Measurements from ENCODE around the gene SWT1. TPM values are rescaled to one million over a fixed set of nuclear protein-coding genes. Genes with fewer than 3 reads are reported as not detected.
"Not testable (repeated sequence)": the region's sequence is repeated elsewhere in the genome, so short reads cannot be mapped to it uniquely, and the experiment has no call there.

The SWT1 gene
- total RNA-seq, 6 experiments from 2014 or later, result 1.7 to 2.5 (median 2.1) TPM

- Mint-ChIP-seq H3K4me1 (ENCODE audit: low read depth) (peaks cover 22% of the 10 kb centered on the region), H3K4me3 (no peak overlapping the region), H3K27me3 (ENCODE audit: insufficient read depth) (no peaks in the 10 kb centered on the region), H3K36me3 (ENCODE audit: low read depth) (no peaks in the 10 kb centered on the region), H3K27ac (no peak overlapping the region), H3K9me3 (no peaks in the 10 kb centered on the region)
- no peak for DNase-seq
- no peak for TF ChIP-seq CTCF (IDR thresholded peaks at IDR 0.05)
Measured at GRCh38 chr1:185249563-185249962, 92.6 kb downstream of the SWT1 start.

- Mint-ChIP-seq H3K27ac (no peak overlapping the region), H3K4me1 (ENCODE audit: low read depth) (peaks cover 17% of the 10 kb centered on the region), H3K36me3 (ENCODE audit: low read depth) (no peaks in the 10 kb centered on the region), H3K27me3 (ENCODE audit: insufficient read depth) (no peaks in the 10 kb centered on the region), H3K9me3 (no peaks in the 10 kb centered on the region), H3K4me3 (no peak overlapping the region)
- no peak for DNase-seq
- TF ChIP-seq CTCF (IDR thresholded peaks at IDR 0.05), result no peak
Measured at GRCh38 chr1:185250063-185250462, 93.1 kb downstream of the SWT1 start.

DNA sequence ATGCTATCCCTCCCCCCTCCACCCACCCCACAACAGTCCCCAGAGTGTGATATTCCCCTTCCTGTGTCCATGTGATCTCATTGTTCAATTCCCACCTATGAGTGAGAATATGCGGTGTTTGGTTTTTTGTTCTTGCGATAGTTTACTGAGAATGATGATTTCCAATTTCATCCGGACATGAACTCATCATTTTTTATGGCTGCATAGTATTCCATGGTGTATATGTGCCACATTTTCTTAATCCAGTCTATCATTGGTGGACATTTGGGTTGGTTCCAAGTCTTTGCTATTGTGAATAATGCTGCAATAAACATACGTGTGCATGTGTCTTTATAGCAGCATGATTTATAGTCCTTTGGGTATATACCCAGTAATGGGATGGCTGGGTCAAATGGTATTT is 95.0 kb downstream of the SWT1 start:
- H3K27me3 Mint-ChIP-seq (ENCODE audit: insufficient read depth); H3K9me3 Mint-ChIP-seq; H3K27ac Mint-ChIP-seq; H3K4me3 Mint-ChIP-seq; H3K36me3 Mint-ChIP-seq (ENCODE audit: low read depth); DNase-seq; H3K4me1 Mint-ChIP-seq (ENCODE audit: low read depth): not testable (repeated sequence)

GRCh38 chr1:185252404-185252803 is 95.4 kb downstream of the SWT1 start:
- not testable (repeated sequence) for DNase-seq; H3K9me3 Mint-ChIP-seq; H3K27me3 Mint-ChIP-seq (ENCODE audit: insufficient read depth); H3K4me3 Mint-ChIP-seq; H3K4me1 Mint-ChIP-seq (ENCODE audit: low read depth); H3K27ac Mint-ChIP-seq; H3K36me3 Mint-ChIP-seq (ENCODE audit: low read depth)

DNA sequence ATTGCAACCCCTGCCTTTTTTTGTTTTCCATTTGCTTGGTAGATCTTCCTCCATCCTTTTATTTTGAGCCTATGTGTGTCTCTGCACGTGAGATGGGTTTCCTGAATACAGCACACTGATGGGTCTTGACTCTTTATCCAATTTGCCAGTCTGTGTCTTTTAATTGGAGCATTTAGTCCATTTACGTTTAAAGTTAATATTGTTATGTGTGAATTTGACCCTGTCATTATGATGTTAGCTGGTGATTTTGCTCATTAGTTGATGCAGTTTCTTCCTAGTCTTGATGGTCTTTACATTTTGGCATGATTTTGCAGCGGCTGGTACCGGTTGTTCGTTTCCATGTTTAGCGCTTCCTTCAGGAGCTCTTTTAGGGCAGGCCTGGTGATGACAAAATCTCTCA is 98.6 kb downstream of the SWT1 start:
- not testable (repeated sequence) for H3K27ac Mint-ChIP-seq; H3K27me3 Mint-ChIP-seq (ENCODE audit: insufficient read depth); H3K9me3 Mint-ChIP-seq; H3K4me3 Mint-ChIP-seq; H3K36me3 Mint-ChIP-seq (ENCODE audit: low read depth); DNase-seq
- H3K4me1 Mint-ChIP-seq (ENCODE audit: low read depth), result peaks cover 25% of the 10 kb centered on the region

- H3K9me3 Mint-ChIP-seq, result not testable (repeated sequence)
Measured at GRCh38 chr1:185257116-185257949, 100.4 kb downstream of the SWT1 start.

DNA sequence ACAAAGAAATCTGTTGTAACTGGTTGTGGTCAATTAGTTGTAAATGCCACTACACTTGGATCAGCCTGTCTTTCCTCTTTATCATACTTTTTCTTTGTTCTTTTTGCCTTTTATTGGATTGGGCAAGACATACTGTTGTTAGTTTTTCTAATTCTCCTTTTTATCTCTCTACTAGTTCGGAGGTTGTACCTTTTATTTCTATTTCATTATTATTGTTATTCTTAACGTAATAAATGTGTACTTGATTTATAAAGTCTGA is 100.9 kb downstream of the SWT1 start:
- Mint-ChIP-seq H3K9me3 (no peaks in the 10 kb centered on the region), H3K27ac (no peak overlapping the region), H3K27me3 (ENCODE audit: insufficient read depth) (no peaks in the 10 kb centered on the region), H3K4me3 (no peak overlapping the region), H3K36me3 (ENCODE audit: low read depth) (no peaks in the 10 kb centered on the region), H3K4me1 (ENCODE audit: low read depth) (peaks cover 26% of the 10 kb centered on the region)
- no peak for TF ChIP-seq CTCF (IDR thresholded peaks at IDR 0.05)
- no peak for DNase-seq

More at GRCh38 chr1:185257116-185257949, 100.4 kb downstream of the SWT1 start:
- H3K27me3 Mint-ChIP-seq (ENCODE audit: insufficient read depth); DNase-seq; H3K4me3 Mint-ChIP-seq; H3K36me3 Mint-ChIP-seq (ENCODE audit: low read depth); H3K27ac Mint-ChIP-seq: not testable (repeated sequence)
- peaks cover 26% of the 10 kb centered on the region for H3K4me1 Mint-ChIP-seq (ENCODE audit: low read depth)

DNA sequence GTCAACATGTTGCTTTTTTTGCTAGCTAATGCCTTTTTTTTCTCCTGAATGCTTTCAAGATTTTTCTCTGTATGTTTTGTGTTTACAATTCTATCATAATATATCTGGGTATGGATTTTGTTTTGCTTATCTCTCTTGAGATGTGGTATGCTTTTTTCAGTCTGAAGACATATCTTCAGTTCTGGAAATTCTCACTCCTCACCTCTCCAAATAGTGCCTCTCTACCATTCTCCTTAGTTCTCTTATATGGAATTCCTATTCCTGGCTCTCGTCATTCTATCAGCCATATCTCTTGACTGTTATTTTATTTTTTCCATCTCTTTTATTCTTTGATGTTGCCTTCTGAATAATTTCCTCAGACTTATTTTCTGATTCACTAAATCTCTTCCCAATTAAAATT is 101.7 kb downstream of the SWT1 start:
- Mint-ChIP-seq H3K4me3 (no peak overlapping the region), H3K27me3 (ENCODE audit: insufficient read depth) (no peaks in the 10 kb centered on the region), H3K9me3 (no peaks in the 10 kb centered on the region), H3K4me1 (ENCODE audit: low read depth) (peaks cover 26% of the 10 kb centered on the region), H3K27ac (no peak overlapping the region), H3K36me3 (ENCODE audit: low read depth) (no peaks in the 10 kb centered on the region)
- no peak for DNase-seq
- TF ChIP-seq CTCF (IDR thresholded peaks at IDR 0.05), result no peak
